GM12801 (cell line): ENCODE results near the gene RPS6KA1.

ENCODE experiments used
- CTCF ChIP-seq: IDR thresholded peaks from one replicate; pipeline ENCODE4 v1.5.1; 2011; ENCODE audit warnings: control low read depth; ENCODE audit not compliant: insufficient read length; ENCODE audit errors: extremely low read depth

The RPS6KA1 gene

GRCh38 chr1:26536081-26536480, 6.5 kb downstream of the RPS6KA1 start:
- no peak for TF ChIP-seq CTCF

- TF ChIP-seq CTCF = no peak
Observed at GRCh38 chr1:26536521-26536920, 7.0 kb downstream of the RPS6KA1 start.

GRCh38 chr1:26537951-26538352, 8.4 kb downstream of the RPS6KA1 start:
- no peak for TF ChIP-seq CTCF

- TF ChIP-seq CTCF = no peak
Observed at GRCh38 chr1:26538480-26539412, 9.2 kb downstream of the RPS6KA1 start.

- TF ChIP-seq CTCF = no peak
Observed at GRCh38 chr1:26539722-26540121, 10.2 kb downstream of the RPS6KA1 start.

- TF ChIP-seq CTCF = no peak
Observed at GRCh38 chr1:26540351-26540750, 10.8 kb downstream of the RPS6KA1 start.

- no peak for TF ChIP-seq CTCF
Observed at GRCh38 chr1:26541431-26541815, 11.9 kb downstream of the RPS6KA1 start.
